Hepatocyte (in vitro differentiated cells): ENCODE results near the gene TBC1D8. TPM values are rescaled to one million over a fixed set of nuclear protein-coding genes. Genes with fewer than 3 reads are reported as not detected.

Experiments used
- DNase-seq: peaks from one replicate; pipeline ENCODE4 v3.0.0-alpha.2; 2016; ENCODE audit warnings: low spot score
- H2AFZ ChIP-seq: fragments of 200-600 bp; sonication (generic); 2 replicates; pipeline ENCODE4 v1.6.0; 2016; ENCODE audit warnings: antibody characterized with exemption, mild to moderate bottlenecking
- H3K27ac ChIP-seq: fragments of 200-600 bp; sonication (generic); 2 replicates; pipeline ENCODE4 v1.5.1; 2016; ENCODE audit warnings: mild to moderate bottlenecking
- H3K27me3 ChIP-seq: fragments of 200-600 bp; sonication (generic); 2 replicates; pipeline ENCODE4 v1.6.1; 2016
- H3K36me3 ChIP-seq: fragments of 200-600 bp; sonication (generic); replicated peaks from 2 replicates; pipeline ENCODE4 v1.5.1; 2016; ENCODE audit warnings: low read depth; ENCODE audit not compliant: insufficient read depth
- H3K4me1 ChIP-seq: fragments of 200-600 bp; sonication (generic); 2 replicates; pipeline ENCODE4 v1.5.1; 2016; ENCODE audit warnings: mild to moderate bottlenecking, moderate library complexity; ENCODE audit not compliant: insufficient read depth
- H3K4me2 ChIP-seq: fragments of 200-600 bp; sonication (generic); 2 replicates; pipeline ENCODE4 v1.6.0; 2016
- H3K4me3 ChIP-seq: fragments of 200-600 bp; sonication (generic); 2 replicates; pipeline ENCODE4 v1.5.1; 2016; ENCODE audit warnings: mild to moderate bottlenecking
- H3K79me2 ChIP-seq: fragments of 200-600 bp; sonication (generic); 2 replicates; pipeline ENCODE4 v1.6.0; 2017; ENCODE audit warnings: mild to moderate bottlenecking
- H3K9me2 ChIP-seq: fragments of 200-600 bp; sonication (generic); replicated peaks from 2 replicates; pipeline ENCODE4 v1.6.0; 2017; ENCODE audit warnings: mild to moderate bottlenecking; ENCODE audit not compliant: insufficient read depth
- H3K9me3 ChIP-seq: fragments of 200-600 bp; sonication (generic); 2 replicates; pipeline ENCODE4 v1.5.1; 2016; ENCODE audit warnings: low read depth, mild to moderate bottlenecking
- H4K20me1 ChIP-seq: fragments of 200-600 bp; sonication (generic); 2 replicates; pipeline ENCODE4 v1.6.0; 2016; ENCODE audit warnings: mild to moderate bottlenecking; ENCODE audit not compliant: insufficient read depth, poor library complexity, severe bottlenecking
- EZH2 ChIP-seq: fragments of 200-600 bp; sonication (generic); IDR thresholded peaks from 2 replicates; pipeline ENCODE4 v1.6.1; 2016; ENCODE audit warnings: antibody characterized with exemption, mild to moderate bottlenecking, borderline replicate concordance
- EZH2phosphoT487 ChIP-seq: fragments of 200-600 bp; sonication (generic); IDR thresholded peaks from one replicate; pipeline ENCODE4 v1.6.1; 2018; ENCODE audit warnings: antibody characterized with exemption, mild to moderate bottlenecking, low read depth, moderate library complexity; ENCODE audit not compliant: unreplicated experiment, severe bottlenecking
- WGBS: methylation state at CpG from one replicate; pipeline ENCODE4 v1.1.6; 2016; ENCODE audit warnings: low lambda C conversion rate; ENCODE audit errors: missing lambda C conversion rate; 5-methylcytosine and 5-hydroxymethylcytosine counted together
- polyA plus RNA-seq: library from polyadenylated mRNA; unstranded; fragments of >200 nt; fragmentation: Nextera tagmentation; extraction: Ambion mirVana; gene quantifications from 2 replicates; pipeline ENCODE4 v1.2.1, GENCODE V29; 2016
- total RNA-seq: library from RNA; depleted of rRNA; stranded (reverse); fragments of >200 nt; gene quantifications from 2 replicates; pipeline ENCODE4 v1.2.3, GENCODE V29; 2014
- TF ChIP-seq, protein P1 (sequence below): fragments of 200-600 bp; sonication (generic); IDR thresholded peaks from 2 replicates; pipeline ENCODE4 v1.5.1; 2016; ENCODE audit warnings: antibody characterized with exemption, mild to moderate bottlenecking; ENCODE audit not compliant: poor library complexity

The TBC1D8 gene
- total and polyA plus RNA-seq, 2 experiments from 2014 or later: 10.1 to 15.8 TPM

GRCh38 chr2:101027852-101028251 is 123.3 kb downstream of the TBC1D8 start:
- no peak overlapping the region for H3K27ac ChIP-seq
- WGBS: 97% methylated on average over 8 of the region's 8 CpGs
- H3K9me3 ChIP-seq: no peaks in the 10 kb centered on the region
- H3K79me2 ChIP-seq: no peaks in the 10 kb centered on the region
- no peaks in the 10 kb centered on the region for H4K20me1 ChIP-seq
- H2AFZ ChIP-seq: no peak overlapping the region
- H3K4me3 ChIP-seq: no peak overlapping the region
- no peak overlapping the region for H3K4me2 ChIP-seq
- DNase-seq: no peak
- no peaks in the 10 kb centered on the region for H3K36me3 ChIP-seq
- TF ChIP-seq EZH2: no peak
- TF ChIP-seq EZH2phosphoT487: no peak
- TF ChIP-seq, protein P1, sequence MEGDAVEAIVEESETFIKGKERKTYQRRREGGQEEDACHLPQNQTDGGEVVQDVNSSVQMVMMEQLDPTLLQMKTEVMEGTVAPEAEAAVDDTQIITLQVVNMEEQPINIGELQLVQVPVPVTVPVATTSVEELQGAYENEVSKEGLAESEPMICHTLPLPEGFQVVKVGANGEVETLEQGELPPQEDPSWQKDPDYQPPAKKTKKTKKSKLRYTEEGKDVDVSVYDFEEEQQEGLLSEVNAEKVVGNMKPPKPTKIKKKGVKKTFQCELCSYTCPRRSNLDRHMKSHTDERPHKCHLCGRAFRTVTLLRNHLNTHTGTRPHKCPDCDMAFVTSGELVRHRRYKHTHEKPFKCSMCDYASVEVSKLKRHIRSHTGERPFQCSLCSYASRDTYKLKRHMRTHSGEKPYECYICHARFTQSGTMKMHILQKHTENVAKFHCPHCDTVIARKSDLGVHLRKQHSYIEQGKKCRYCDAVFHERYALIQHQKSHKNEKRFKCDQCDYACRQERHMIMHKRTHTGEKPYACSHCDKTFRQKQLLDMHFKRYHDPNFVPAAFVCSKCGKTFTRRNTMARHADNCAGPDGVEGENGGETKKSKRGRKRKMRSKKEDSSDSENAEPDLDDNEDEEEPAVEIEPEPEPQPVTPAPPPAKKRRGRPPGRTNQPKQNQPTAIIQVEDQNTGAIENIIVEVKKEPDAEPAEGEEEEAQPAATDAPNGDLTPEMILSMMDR: no peak
- no peaks in the 10 kb centered on the region for H3K27me3 ChIP-seq
- H3K9me2 ChIP-seq: no peaks in the 10 kb centered on the region
- H3K4me1 ChIP-seq: no peaks in the 10 kb centered on the region

DNA sequence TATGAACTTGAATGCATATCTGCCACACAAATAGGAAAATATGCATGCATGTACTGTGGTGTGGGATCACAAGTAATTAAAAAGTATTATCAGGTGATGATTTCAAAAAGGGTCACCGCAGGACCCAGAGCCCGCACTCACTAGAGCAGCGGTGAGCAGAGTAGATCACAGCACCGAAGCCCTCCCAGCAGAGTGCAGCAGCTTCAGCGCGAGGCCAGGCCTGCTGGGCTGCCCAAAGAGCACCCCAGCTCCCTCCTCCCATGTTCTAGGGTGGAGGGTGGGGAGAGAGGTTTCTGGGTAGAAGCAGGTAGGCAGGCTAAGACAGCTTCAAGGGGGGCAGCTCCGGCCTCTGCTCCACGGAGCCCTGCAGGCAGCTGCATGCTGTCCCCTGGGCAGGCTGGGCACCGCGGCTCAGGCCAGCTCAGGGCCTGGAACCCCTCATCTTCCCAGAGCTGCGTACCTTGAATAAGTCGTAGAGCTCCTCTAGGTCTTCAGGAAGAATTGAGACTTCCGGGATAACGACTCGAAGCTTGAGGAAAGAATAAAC is 124.2 kb downstream of the TBC1D8 start:
- H2AFZ ChIP-seq: no peak overlapping the region
- TF ChIP-seq EZH2: no peak
- TF ChIP-seq EZH2phosphoT487: no peak
- TF ChIP-seq, protein P1: no peak
- no peaks in the 10 kb centered on the region for H3K9me2 ChIP-seq
- no peaks in the 10 kb centered on the region for H4K20me1 ChIP-seq
- no peaks in the 10 kb centered on the region for H3K36me3 ChIP-seq
- H3K4me2 ChIP-seq: no peak overlapping the region
- no peaks in the 10 kb centered on the region for H3K79me2 ChIP-seq
- no peaks in the 10 kb centered on the region for H3K9me3 ChIP-seq
- H3K4me3 ChIP-seq: no peak overlapping the region
- no peak for DNase-seq
- no peaks in the 10 kb centered on the region for H3K27me3 ChIP-seq
- H3K4me1 ChIP-seq: no peaks in the 10 kb centered on the region
- 92% methylated on average over 15 of the region's 15 CpGs for WGBS
- H3K27ac ChIP-seq: no peak overlapping the region

GRCh38 chr2:101026253-101026701 is 124.9 kb downstream of the TBC1D8 start:
- H3K9me3 ChIP-seq: no peaks in the 10 kb centered on the region
- no peaks in the 10 kb centered on the region for H3K79me2 ChIP-seq
- no peak for TF ChIP-seq EZH2
- TF ChIP-seq EZH2phosphoT487: no peak
- TF ChIP-seq, protein P1: no peak
- no peak overlapping the region for H3K4me3 ChIP-seq
- DNase-seq: no peak
- H3K27ac ChIP-seq: peak overlapping the region; percentile 20
- H3K4me1 ChIP-seq: no peaks in the 10 kb centered on the region
- H4K20me1 ChIP-seq: no peaks in the 10 kb centered on the region
- H3K9me2 ChIP-seq: no peaks in the 10 kb centered on the region
- no peaks in the 10 kb centered on the region for H3K36me3 ChIP-seq
- peak overlapping the region; percentile 35 for H2AFZ ChIP-seq
- 42% methylated on average over 9 of the region's 9 CpGs for WGBS
- no peak overlapping the region for H3K4me2 ChIP-seq
- no peaks in the 10 kb centered on the region for H3K27me3 ChIP-seq
